ENCODE results near the gene WDR41.

Gene WDR41

GRCh38 chr5:77431719-77432118, 60.4 kb downstream of the WDR41 start:
- DNase-seq (ENCODE audit: low read depth), result no peak
- in situ Hi-C loops (cut with HindIII; ENCODE audit: low sequenced_read_pairs), result loop anchor here (25.0 kb wide), 1 partner anchor 294 kb away; no protein-coding TSS in a partner anchor

GRCh38 chr5:77431286-77431685, 60.8 kb downstream of the WDR41 start:
- DNase-seq (ENCODE audit: low read depth), result peak; percentile 52

More at GRCh38 chr5:77431719-77432118, 60.4 kb downstream of the WDR41 start:
- H3K4me3 ChIP-seq (ENCODE audit: low read depth, low read length), result no peak overlapping the region
- TF ChIP-seq CTCF (IDR thresholded peaks at IDR 0.05; ENCODE audit: low read depth, low read length, missing control alignments), result no peak

GRCh38 chr5:77430726-77431125, 61.4 kb downstream of the WDR41 start:
- in situ Hi-C loops (cut with HindIII; ENCODE audit: low sequenced_read_pairs), result loop anchor here (25.0 kb wide), 1 partner anchor 293 kb away; no protein-coding TSS in a partner anchor
- TF ChIP-seq CTCF (IDR thresholded peaks at IDR 0.05; ENCODE audit: low read depth, low read length, missing control alignments), result no peak
- DNase-seq (ENCODE audit: low read depth), result no peak
- H3K4me3 ChIP-seq (ENCODE audit: low read depth, low read length), result no peak overlapping the region

More at GRCh38 chr5:77431286-77431685, 60.8 kb downstream of the WDR41 start:
- in situ Hi-C loops (cut with HindIII; ENCODE audit: low sequenced_read_pairs), result loop anchor here (25.0 kb wide), 1 partner anchor 294 kb away; no protein-coding TSS in a partner anchor
- TF ChIP-seq CTCF (IDR thresholded peaks at IDR 0.05; ENCODE audit: low read depth, low read length, missing control alignments), result no peak
- no peak overlapping the region for H3K4me3 ChIP-seq (ENCODE audit: low read depth, low read length)

- no peak overlapping the region for H3K4me3 ChIP-seq (ENCODE audit: low read depth, low read length)
- in situ Hi-C loops (cut with HindIII; ENCODE audit: low sequenced_read_pairs), result loop anchor here (25.0 kb wide), 1 partner anchor 291 kb away; no protein-coding TSS in a partner anchor
- DNase-seq (ENCODE audit: low read depth), result no peak
- no peak for TF ChIP-seq CTCF (IDR thresholded peaks at IDR 0.05; ENCODE audit: low read depth, low read length, missing control alignments)
These were observed 63.6 kb downstream of the WDR41 start for GRCh38 chr5:77428526-77428925.

- DNase-seq (ENCODE audit: low read depth), result no peak
- H3K4me3 ChIP-seq (ENCODE audit: low read depth, low read length), result no peak overlapping the region
- in situ Hi-C loops (cut with HindIII; ENCODE audit: low sequenced_read_pairs), result loop anchor here (25.0 kb wide), 1 partner anchor 291 kb away; no protein-coding TSS in a partner anchor
- TF ChIP-seq CTCF (IDR thresholded peaks at IDR 0.05; ENCODE audit: low read depth, low read length, missing control alignments), result no peak
These were observed 64.1 kb downstream of the WDR41 start for GRCh38 chr5:77427998-77428397.

GRCh38 chr5:77426670-77427069, 65.4 kb downstream of the WDR41 start:
- in situ Hi-C loops (cut with HindIII; ENCODE audit: low sequenced_read_pairs), result loop anchor here (25.0 kb wide), 1 partner anchor 289 kb away; no protein-coding TSS in a partner anchor
- DNase-seq (ENCODE audit: low read depth), result no peak
- H3K4me3 ChIP-seq (ENCODE audit: low read depth, low read length), result no peak overlapping the region
- no peak for TF ChIP-seq CTCF (IDR thresholded peaks at IDR 0.05; ENCODE audit: low read depth, low read length, missing control alignments)
